Stimulated activated effector memory CD8-positive, alpha-beta T cell treated with anti-CD3 and anti-CD28 coated beads, Interleukin-12 subunit alpha, Interleukin-12 subunit beta, amount 100 ng/mL, for 72 hours (primary cell): ENCODE measurements around the gene OTOA.
"Not testable (repeated sequence)": the region's sequence is repeated elsewhere in the genome, so short reads cannot be mapped to it uniquely, and the experiment has no call there.

Experiments
- ATAC-seq: fragments of 150-1000 bp; cut with Tn5 transposase; 2 replicates; pipeline ENCODE4 v1.10.0; 2021
- DNase-seq, 2 donors: peaks; one replicate each; pipeline ENCODE4 v3.0.0; 2021 to 2022; ENCODE audit warnings: low spot score in 2 of 2
- H3K27ac Mint-ChIP-seq: one replicate; pipeline ENCODE4 v1.8.0; 2022; ENCODE audit warnings: mild to moderate bottlenecking, mixed read lengths
- H3K36me3 Mint-ChIP-seq: one replicate; pipeline ENCODE4 v1.8.0; 2022; ENCODE audit warnings: mild to moderate bottlenecking, mixed read lengths
- H3K4me1 Mint-ChIP-seq: one replicate; pipeline ENCODE4 v1.8.0; 2022; ENCODE audit warnings: mixed read lengths
- H3K4me3 Mint-ChIP-seq: one replicate; pipeline ENCODE4 v1.8.0; 2022; ENCODE audit warnings: mild to moderate bottlenecking, mixed read lengths
- H3K9me3 Mint-ChIP-seq: one replicate; pipeline ENCODE4 v1.8.0; 2022; ENCODE audit warnings: mixed read lengths

OTOA gene

DNA sequence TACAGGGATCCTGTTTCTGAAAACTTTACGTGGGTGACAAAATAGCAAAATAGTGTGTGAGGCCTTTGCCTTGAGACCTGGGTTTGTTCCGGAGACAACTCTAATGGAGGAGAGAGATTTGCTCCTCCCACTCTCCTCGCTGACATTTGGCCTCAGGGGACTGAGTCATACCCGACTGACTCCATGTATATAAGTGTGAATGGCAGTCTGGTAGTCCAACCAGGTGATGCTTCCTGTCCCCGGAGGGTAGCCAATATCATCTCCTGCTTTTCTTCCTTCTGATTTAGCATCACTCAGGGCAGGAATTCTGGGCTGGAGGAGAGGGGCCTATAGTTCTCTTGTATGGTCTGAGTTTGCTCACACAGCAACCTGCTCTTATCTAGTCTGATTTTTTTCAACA lies 106.8 kb downstream of the OTOA start:
- not testable (repeated sequence) for H3K36me3 Mint-ChIP-seq, H3K4me1 Mint-ChIP-seq, H3K4me3 Mint-ChIP-seq, DNase-seq, H3K27ac Mint-ChIP-seq, H3K9me3 Mint-ChIP-seq
- peak; percentile 71 for ATAC-seq

DNA sequence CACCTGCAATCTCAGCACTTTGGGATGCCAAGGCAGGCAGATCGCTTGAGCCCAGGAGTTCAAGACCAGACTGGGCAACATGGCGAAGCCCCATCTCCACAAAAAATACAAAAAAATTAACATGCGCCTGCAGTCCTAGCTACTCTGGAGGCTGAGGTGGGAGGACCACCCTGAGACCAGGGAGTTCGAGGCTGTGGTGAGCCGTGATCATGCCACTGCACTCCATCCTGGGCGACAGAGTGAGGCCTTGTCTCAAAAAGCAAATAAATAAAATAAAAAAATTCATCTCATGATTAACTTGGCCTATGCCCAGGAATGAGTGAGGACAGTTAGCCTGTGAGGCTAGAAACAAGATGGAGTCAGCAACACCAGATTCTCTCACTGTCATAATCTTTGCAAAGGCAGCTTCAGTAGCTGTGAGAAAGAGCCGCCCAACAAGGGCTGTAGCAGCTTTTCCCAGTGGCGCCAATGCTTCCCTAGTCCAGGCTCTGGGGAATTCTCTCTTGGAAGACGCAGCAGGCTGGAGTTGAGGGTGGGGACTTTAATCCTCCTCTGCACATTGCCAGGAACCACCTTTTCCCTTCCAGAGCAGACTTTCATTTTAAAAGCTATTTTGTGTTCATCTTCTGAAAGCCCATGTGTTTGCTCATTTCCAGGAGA lies 108.9 kb downstream of the OTOA start:
- H3K36me3 Mint-ChIP-seq, H3K27ac Mint-ChIP-seq, H3K9me3 Mint-ChIP-seq, DNase-seq, H3K4me1 Mint-ChIP-seq, ATAC-seq, H3K4me3 Mint-ChIP-seq: not testable (repeated sequence)

DNA sequence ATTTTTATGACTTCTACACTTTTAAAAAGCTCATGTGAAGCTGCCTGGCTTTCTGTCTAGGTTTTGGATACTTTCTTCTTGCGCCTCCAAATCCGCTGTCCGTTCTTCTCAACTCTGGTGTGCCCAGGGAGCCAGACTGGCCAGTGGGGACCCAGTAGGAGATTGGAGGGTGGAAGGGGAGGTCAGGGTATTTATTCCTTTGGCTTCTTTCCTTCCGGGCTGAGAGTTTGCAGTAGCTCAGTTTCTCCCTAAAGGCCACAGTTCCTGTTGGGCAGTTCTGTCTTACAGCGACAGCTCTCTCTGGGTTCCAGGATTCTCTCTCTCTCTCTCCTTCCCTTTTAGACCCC lies 109.4 kb downstream of the OTOA start:
- not testable (repeated sequence) for H3K4me3 Mint-ChIP-seq, H3K27ac Mint-ChIP-seq, H3K36me3 Mint-ChIP-seq, H3K9me3 Mint-ChIP-seq, ATAC-seq, DNase-seq, H3K4me1 Mint-ChIP-seq

DNA sequence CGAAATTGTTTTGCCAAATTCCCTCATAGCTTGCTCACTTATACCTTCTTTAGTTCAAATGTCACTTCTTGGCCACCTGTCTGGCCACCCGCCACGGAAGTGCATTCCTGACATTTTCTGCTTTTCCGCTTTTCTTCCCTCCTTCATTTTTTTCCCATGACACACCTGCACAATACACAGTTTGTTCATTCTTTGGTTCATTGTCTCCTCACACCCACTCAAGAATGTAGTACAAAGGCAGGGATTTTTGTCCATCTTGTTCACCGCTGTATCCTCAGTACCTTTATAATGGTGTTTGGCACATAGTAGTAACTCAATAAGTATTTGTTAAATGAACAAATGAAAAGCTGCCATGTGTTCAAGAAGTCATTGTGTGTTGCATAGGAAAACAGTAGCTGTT lies 116.8 kb downstream of the OTOA start:
- H3K4me3 Mint-ChIP-seq, H3K4me1 Mint-ChIP-seq, DNase-seq, ATAC-seq, H3K9me3 Mint-ChIP-seq, H3K36me3 Mint-ChIP-seq, H3K27ac Mint-ChIP-seq: not testable (repeated sequence)

DNA sequence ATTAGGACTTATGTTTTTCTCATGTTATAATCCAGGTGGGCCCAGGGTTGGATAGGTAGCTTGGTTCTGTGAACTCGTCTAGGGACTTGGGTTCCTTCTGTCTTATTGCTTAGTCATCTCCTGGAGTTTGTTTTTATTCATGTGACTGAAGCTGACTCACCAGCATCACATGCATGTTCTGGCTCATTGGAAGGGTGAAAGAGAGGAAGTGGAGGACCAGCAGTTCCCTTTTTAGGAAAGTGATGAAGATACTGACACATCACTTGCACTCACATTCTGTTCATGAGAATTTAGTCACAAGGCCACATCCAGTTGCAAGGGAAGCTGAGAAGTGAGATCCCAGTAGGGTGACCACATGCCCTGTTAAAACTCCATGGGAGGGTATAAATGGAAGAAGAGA lies 126.7 kb downstream of the OTOA start:
- DNase-seq, H3K4me1 Mint-ChIP-seq, H3K27ac Mint-ChIP-seq, H3K4me3 Mint-ChIP-seq, H3K36me3 Mint-ChIP-seq, H3K9me3 Mint-ChIP-seq: not testable (repeated sequence)
- ATAC-seq = peak; percentile 96

DNA sequence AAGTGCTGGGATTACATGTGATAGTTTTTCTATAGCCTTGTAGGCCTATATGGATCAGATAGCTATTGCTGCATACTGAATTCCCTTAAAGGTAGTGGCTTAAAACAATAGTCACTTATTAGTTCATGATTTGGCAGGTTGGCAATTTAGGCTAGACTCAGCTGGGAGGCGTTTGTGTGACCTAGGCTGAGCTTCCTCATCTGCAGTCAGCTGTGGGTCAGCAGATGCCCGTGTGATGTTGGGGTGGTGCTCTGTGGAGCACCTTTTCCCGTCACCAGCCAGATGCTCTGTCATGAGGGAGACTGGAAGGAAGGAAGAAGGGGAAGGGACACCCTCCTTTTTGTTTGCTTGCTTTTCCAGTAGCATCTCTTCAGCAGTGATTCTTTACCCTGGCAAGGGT lies 129.5 kb downstream of the OTOA start:
- not testable (repeated sequence) for H3K27ac Mint-ChIP-seq, H3K9me3 Mint-ChIP-seq, H3K4me1 Mint-ChIP-seq, DNase-seq, H3K4me3 Mint-ChIP-seq, ATAC-seq
- H3K36me3 Mint-ChIP-seq = peaks cover 16% of the 10 kb centered on the region

DNA sequence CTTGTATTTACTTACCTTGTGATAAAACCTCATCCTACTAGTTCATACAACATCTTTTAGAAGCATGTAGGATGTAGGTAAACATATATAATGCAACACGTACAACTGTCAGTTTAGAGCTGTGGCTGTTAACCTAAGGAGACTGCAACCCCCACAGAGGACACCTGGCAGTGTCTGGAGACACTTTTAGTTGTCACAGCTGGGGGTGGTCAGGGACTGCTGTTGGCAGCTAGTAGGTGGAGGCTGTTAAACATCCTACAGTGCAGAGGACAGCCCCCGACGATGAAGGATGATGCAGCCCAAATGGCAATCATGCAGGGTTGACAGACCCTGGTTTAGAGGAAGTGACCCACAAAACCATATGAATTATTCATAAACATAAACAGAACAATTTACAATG lies 134.8 kb downstream of the OTOA start:
- not testable (repeated sequence) for H3K4me3 Mint-ChIP-seq, H3K9me3 Mint-ChIP-seq, DNase-seq, H3K4me1 Mint-ChIP-seq, H3K27ac Mint-ChIP-seq, ATAC-seq
- H3K36me3 Mint-ChIP-seq = peaks cover 26% of the 10 kb centered on the region

DNA sequence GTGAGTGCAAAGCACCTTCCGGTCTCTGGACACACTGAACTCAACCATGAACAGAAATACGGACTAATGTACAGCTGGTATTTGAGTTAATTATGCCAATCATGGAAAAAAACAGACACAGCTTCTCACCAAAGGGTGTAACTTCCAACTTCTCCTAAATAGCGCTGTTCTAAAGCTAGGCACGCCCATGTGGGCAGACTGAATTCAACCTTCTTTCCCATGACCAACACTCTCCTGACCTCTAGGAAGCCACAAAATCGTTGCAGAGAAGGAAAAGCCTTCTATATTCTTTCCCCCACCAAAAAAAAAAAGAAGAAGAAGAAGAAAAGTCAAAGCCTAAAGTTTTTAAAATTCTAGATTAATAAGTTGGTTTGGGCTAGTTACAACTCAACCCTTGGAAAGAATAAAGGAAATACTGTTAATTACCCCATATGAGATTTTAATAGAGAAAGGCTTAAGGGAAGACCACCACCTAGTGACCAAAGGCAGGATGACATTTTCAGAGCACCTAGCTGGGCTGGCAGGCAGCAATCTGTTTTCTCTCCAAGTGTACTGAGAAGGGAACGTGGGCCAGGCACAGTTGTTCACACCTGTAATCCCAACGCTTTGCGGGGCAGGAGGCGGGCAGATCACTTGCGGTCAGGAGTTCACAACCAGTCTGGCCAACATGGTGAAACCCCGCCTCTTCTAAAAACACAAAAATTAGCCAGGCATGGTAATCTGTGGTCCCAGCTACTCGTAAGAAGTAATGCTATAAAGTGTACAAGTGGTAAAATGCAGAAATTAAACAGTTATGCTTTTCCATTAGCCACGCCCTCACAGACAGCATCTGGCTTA lies 138.0 kb downstream of the OTOA start:
- H3K36me3 Mint-ChIP-seq = peaks cover 22% of the 10 kb centered on the region
- DNase-seq, H3K4me1 Mint-ChIP-seq, H3K9me3 Mint-ChIP-seq, H3K27ac Mint-ChIP-seq, H3K4me3 Mint-ChIP-seq: not testable (repeated sequence)
- ATAC-seq = peak; percentile 73

DNA sequence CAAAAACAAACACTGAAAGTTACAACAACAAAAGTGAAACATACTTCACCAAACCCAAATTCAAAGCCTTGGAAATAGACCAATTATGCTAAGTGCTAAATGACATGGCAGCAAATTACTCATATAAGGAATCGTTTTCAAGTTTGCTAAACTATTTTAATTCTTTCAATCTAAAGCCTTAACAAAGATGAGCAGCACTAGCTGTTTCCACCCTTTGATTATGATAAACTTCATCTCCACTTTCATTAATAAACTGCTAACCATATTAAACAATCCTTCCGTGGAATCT lies 138.6 kb downstream of the OTOA start:
- not testable (repeated sequence) for DNase-seq, H3K4me1 Mint-ChIP-seq, H3K9me3 Mint-ChIP-seq, H3K4me3 Mint-ChIP-seq, H3K27ac Mint-ChIP-seq
- ATAC-seq = peak; percentile 78
- H3K36me3 Mint-ChIP-seq = peaks cover 18% of the 10 kb centered on the region
